T-helper 17 cell (primary cell): ENCODE data around the gene LCN15. TPM values are rescaled to one million over a fixed set of nuclear protein-coding genes. Genes with fewer than 3 reads are reported as not detected.
"Not testable (repeated sequence)": the region's sequence is repeated elsewhere in the genome, so short reads cannot be mapped to it uniquely, and the experiment has no call there.

Experiments used
- ATAC-seq: fragments of 150-1000 bp; cut with Tn5 transposase; 2 replicates; pipeline ENCODE4 v1.10.0; 2021; ENCODE audit warnings: mild to moderate bottlenecking, moderate library complexity
- DNase-seq, 3 donors: peaks; one replicate each; pipeline versions ENCODE4 v3.0.0 to v3.0.0-alpha.2; 2020 to 2021
- H3K9me3 ChIP-seq: one replicate; pipeline ENCODE4 v1.7.0; 2013; ENCODE audit warnings: low read length, mild to moderate bottlenecking; ENCODE audit not compliant: control insufficient read depth, poor library complexity, severe bottlenecking
- H3K27ac Mint-ChIP-seq: one replicate; pipeline ENCODE4 v1.8.0; 2022; ENCODE audit warnings: mild to moderate bottlenecking, moderate library complexity, mixed read lengths
- H3K27me3 Mint-ChIP-seq: one replicate; pipeline ENCODE4 v1.8.0; 2022; ENCODE audit warnings: mixed read lengths
- H3K36me3 Mint-ChIP-seq: one replicate; pipeline ENCODE4 v1.8.0; 2022; ENCODE audit warnings: low read depth, mixed read lengths
- H3K4me1 Mint-ChIP-seq: one replicate; pipeline ENCODE4 v1.8.0; 2022; ENCODE audit warnings: mild to moderate bottlenecking, mixed read lengths
- H3K4me3 Mint-ChIP-seq: one replicate; pipeline ENCODE4 v1.8.0; 2022; ENCODE audit warnings: mild to moderate bottlenecking, moderate library complexity, mixed read lengths
- total RNA-seq, 4 donors: library from RNA in 2 of 4; stranded (reverse) in 2 of 4; gene quantifications; one replicate each; pipeline ENCODE4 v1.2.3 and lab custom pipeline; 2022 to 2026

The LCN15 gene
- total RNA-seq, 2 donors from 2014 or later = not detected

DNA sequence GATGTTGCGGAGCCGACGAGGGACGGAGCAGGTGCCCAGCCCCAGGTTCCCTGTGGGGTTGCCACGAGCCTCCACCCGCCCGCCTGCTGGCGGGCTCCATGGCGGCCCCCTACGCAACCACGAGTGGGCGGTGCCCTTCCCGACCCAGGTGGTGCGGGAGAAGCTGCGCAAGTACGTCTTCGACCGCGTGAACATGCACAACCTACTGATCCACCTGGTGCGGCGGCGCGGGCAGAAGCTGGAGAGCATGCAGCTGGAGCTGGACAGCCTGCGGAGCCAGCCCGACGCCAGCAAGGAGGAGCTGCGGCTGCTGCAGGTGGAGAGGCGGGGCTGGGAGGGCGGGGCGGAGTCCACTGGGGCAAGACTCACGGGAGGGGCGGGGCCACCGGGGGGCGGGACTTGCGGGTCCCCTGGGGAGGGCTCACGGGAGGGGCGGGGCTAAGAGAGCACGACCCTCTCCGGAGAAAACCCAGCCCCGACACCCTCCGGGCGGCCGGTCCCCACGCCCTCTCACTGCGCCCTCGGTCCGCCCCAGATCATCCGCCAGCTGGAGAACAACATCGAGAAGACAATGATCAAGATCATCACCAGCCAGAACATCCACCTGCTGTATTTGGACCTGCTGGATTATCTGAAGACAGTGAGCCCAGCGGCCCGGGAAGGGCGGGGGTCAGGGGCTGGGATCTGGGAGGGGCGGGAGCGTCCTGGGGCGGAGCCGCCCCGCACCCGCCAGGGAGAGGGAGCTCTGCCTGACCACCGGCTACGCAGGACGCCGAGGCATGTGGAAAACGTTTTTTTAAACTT is 35.7 kb upstream of the LCN15 start:
- peak overlapping the region; percentile 87 for H3K4me3 Mint-ChIP-seq
- ATAC-seq (peak; percentile 82), DNase-seq (peak; percentile 60 to 91 (median 89))
- H3K27ac Mint-ChIP-seq = no peak overlapping the region
- H3K36me3 Mint-ChIP-seq = peaks cover 2% of the 10 kb centered on the region
- H3K4me1 Mint-ChIP-seq = peaks cover 13% of the 10 kb centered on the region
- H3K9me3 ChIP-seq = no peaks in the 10 kb centered on the region
- H3K27me3 Mint-ChIP-seq = no peaks in the 10 kb centered on the region

DNA sequence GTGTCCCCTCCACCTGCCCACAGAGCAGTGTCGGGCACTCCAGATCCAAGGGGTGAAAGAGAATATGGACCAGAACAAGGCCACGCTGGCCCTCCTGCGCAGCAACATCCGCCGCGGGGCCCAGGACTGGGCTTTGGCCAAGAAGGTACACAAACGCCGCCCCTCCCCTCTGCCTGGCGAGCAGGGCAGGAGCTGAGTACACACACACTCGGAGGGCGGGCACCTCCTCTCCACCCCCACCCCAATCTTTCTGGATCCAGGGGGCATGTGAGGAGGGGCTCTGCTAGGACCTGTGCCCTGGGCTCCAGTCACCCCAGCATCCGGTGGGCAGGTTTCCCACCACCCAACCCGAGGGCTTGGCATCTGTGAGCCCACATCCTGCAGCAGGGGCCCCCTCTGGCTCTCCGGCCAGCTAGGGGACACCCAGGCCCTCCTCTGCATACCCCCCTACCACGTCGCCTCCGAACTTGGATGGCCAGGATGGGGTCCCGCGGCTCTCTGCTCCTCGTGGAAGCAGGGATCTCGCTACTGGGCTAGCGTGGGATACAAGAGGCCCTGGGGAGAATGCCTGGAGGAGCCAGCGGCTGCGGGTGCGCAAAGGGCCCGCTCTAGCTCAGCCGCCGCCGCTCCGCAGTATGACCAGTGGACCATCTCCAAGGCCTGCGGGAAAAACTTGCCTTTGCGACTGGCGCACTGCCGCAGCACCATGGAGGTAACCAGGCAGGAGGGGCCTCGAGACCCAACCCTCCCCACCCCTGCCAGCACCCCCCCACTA is 34.9 kb upstream of the LCN15 start:
- peaks cover 13% of the 10 kb centered on the region for H3K4me1 Mint-ChIP-seq

GRCh38 chr9:136798708-136799078 is 34.4 kb upstream of the LCN15 start:
- H3K9me3 ChIP-seq = no peaks in the 10 kb centered on the region
- H3K27me3 Mint-ChIP-seq = no peaks in the 10 kb centered on the region
- peaks cover 2% of the 10 kb centered on the region for H3K36me3 Mint-ChIP-seq
- no peak for DNase-seq
- H3K4me3 Mint-ChIP-seq = no peak overlapping the region
- no peak overlapping the region for H3K27ac Mint-ChIP-seq
- peaks cover 13% of the 10 kb centered on the region for H3K4me1 Mint-ChIP-seq
- ATAC-seq = no peak

More for the DNA sequence above, 34.9 kb upstream of the LCN15 start:
- no peaks in the 10 kb centered on the region for H3K9me3 ChIP-seq
- ATAC-seq (no peak), DNase-seq (no peak)
- H3K36me3 Mint-ChIP-seq = peaks cover 2% of the 10 kb centered on the region
- H3K27ac Mint-ChIP-seq = no peak overlapping the region
- peak overlapping the region; percentile 87 for H3K4me3 Mint-ChIP-seq
- no peaks in the 10 kb centered on the region for H3K27me3 Mint-ChIP-seq

- Mint-ChIP-seq H3K4me1 (peaks cover 16% of the 10 kb centered on the region), H3K4me3 (peak overlapping the region; percentile 31)
- H3K36me3 Mint-ChIP-seq, DNase-seq, H3K27me3 Mint-ChIP-seq, H3K9me3 ChIP-seq, H3K27ac Mint-ChIP-seq, ATAC-seq: not testable (repeated sequence)
Observed at GRCh38 chr9:136796775-136797347, 32.5 kb upstream of the LCN15 start.

DNA sequence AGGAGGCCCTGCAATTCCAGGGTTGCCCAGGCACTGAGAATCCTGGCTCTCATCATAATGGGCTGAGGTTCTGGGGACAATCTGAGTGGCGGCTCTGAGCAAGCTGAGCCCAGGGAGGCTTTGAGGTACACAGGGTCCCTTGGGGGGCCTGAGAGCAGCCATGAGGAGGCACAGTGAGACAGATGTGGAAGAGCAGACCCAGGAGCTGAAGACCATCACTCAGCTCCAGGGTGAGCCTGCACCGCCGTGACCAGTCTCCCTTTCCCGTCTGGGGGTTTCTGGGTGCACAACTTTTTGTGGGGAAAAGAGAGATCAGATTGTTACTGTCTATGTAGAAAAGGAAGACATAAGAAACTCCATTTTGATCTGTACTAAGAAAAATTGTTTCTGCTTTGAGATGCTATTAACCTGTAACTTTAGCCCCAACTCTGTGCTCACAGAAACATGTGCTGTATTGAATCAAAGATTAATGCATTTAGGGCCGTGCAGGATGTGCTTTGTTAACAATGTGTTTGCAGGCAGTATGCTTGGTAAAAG is 32.0 kb upstream of the LCN15 start, which contains the start of gene CCDC183:
Gene CCDC183 (plus strand): TSS at position 101 of the 537 bp plus-strand sequence. CDS start 60 bp downstream, at position 161.
- ATAC-seq = no peak
- no peak within 1 kb of the TSS for H3K27ac Mint-ChIP-seq

DNA sequence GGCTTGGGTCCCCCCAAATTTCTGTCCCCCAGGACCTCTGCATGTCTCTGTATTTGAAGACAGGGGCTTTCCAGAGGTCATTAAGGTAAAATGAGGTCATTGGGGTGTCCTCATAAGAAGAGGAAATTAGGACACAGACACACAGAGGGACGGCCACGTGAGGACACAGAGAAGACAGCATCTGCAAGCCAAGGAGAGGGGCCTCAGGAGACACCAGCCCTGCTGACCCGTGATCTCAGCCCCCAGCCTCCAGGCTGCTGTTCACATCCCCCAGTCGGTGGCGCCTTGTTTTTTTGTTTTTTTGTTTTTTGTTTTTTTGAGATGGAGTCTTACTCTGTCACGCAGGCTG is 30.7 kb upstream of the LCN15 start:
- Mint-ChIP-seq H3K4me1 (peaks cover 10% of the 10 kb centered on the region), H3K36me3 (no peaks in the 10 kb centered on the region), H3K4me3 (no peak overlapping the region), H3K27ac (no peak overlapping the region), H3K27me3 (no peaks in the 10 kb centered on the region)
- no peaks in the 10 kb centered on the region for H3K9me3 ChIP-seq
- DNase-seq (no peak), ATAC-seq (no peak)

More for the DNA sequence above, 32.0 kb upstream of the LCN15 start, which contains the start of gene CCDC183:
- no peak for DNase-seq
- H3K4me3 Mint-ChIP-seq = peak within 1 kb of the TSS; percentile 31
- no peaks in the 10 kb centered on the region for H3K36me3 Mint-ChIP-seq
- H3K9me3 ChIP-seq = no peaks in the 10 kb centered on the region
- no peaks in the 10 kb centered on the region for H3K27me3 Mint-ChIP-seq
- peaks cover 16% of the 10 kb centered on the region for H3K4me1 Mint-ChIP-seq

DNA sequence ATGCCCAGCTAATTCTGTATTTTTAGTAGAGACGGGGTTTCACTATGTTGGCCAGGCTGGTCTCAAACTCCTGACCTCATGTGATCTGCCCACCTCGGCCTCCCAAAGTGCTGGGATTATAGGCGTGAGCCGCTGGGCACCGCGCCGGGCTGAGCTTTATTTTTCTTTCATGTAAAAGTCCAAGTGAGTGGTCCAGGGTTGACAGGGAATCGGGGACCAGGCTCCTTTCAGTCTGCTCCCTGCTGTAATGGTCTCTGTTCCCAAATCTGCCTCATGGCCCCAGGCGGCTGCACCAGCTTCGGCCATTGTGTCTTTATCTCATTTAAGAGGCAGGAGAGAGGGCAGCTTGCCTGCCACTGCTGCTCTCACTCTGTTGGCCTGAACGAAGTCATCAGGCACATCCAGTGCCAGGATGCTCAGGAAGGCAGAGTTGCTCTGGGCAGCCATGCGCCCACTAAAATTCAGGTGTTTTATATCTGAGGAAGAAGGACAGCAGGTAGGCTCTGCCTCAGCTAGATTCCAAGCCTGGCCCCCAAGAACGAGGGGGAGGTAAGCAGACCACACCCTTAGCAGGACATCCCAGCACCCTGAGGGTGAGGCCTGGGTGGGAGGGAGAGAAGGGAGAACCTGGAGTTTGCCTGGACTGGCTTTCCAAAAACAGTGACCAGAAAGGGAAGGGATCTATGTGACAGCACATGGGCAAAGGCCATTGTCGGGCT is 30.1 kb upstream of the LCN15 start:
- H3K9me3 ChIP-seq = no peaks in the 10 kb centered on the region
- no peaks in the 10 kb centered on the region for H3K27me3 Mint-ChIP-seq
- DNase-seq (no peak), ATAC-seq (no peak)
- no peaks in the 10 kb centered on the region for H3K36me3 Mint-ChIP-seq
- H3K4me3 Mint-ChIP-seq = no peak overlapping the region
- H3K27ac Mint-ChIP-seq = no peak overlapping the region
- peaks cover 10% of the 10 kb centered on the region for H3K4me1 Mint-ChIP-seq

DNA sequence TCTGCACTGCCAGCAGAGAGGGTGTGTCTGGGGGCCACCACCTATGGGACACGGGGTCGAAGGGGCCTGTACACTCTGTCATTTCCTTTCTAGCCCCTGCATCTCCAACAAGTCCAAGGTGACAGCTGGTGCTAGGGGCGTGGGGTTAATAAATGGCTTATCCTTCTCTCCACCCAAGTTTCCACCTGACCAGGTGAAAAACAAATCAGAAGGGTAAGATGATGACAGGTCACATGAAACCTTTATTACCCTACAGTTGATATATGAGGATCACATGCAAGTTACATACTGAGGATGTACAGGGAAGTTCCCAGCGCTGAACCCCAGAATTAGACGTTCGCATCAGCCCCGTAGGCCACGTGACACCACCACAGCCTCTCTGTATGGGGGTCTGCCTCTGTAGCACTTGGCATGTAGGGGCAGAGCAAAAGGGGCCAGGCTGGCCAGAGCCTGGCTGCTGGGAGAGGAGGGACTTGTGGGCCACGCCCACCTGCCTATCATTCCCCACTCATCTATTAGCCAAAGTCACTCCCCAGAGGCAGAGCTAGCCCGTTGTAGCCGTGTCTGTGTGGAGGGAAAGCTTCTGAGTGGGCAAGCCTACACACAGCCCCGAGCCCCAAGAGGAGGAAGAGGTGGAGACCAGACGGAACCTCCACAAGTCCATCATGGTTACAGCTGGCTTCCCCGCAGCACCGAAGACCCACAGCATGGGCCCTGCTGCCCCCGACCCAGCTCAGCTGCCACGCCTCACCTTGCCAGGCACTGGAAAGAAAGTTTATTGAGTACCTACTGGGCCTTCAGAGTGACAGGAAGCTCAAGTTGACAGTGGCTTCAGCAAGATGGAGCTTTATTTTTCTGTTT is 29.0 kb upstream of the LCN15 start:
- no peak overlapping the region for H3K27ac Mint-ChIP-seq

DNA sequence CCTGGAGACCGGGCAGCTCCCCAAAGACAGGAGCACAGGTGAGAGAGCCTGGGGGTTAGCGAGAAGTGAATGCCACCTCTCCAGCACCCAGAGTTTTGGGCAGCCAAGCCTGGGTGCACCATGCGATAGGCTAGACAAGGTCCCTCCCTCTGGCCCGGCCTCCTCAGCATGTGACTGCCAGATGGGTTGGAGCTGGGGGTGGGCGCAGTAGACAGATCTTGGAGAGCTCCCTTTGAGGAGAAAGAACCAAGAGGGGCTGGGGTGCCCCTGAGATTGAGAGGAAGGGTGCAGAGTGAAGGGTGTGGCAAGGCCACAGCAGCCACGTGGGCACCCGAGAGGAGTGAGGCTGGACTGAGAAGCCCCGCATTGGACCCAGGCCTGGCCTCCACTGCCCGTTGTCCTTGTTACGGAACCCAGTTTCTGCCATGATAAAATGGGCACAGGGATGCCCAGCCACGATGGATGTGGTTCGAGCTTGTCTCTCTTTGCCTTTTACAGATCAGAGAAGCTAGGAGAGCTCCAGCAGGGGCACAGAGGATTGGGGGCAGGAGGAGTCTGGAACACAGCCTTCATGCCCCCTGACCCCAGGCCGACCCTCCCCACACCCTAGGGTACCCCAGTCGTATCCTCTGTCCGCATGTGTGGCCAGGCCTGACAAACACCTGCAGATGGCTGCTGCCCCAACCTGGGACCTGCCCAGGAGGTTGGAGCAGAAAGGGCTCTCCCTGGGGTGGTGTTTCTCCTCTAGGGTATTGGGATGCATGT is 28.2 kb upstream of the LCN15 start:
- Mint-ChIP-seq H3K27ac (peak overlapping the region; percentile 56), H3K4me3 (no peak overlapping the region), H3K36me3 (no peaks in the 10 kb centered on the region), H3K27me3 (peaks cover 1% of the 10 kb centered on the region), H3K4me1 (peaks cover 24% of the 10 kb centered on the region)
- no peak for DNase-seq
- ATAC-seq = no peak
- H3K9me3 ChIP-seq = no peaks in the 10 kb centered on the region

More for the DNA sequence above, 29.0 kb upstream of the LCN15 start:
- no peaks in the 10 kb centered on the region for H3K36me3 Mint-ChIP-seq
- ATAC-seq = no peak
- peaks cover 17% of the 10 kb centered on the region for H3K4me1 Mint-ChIP-seq
- H3K4me3 Mint-ChIP-seq = no peak overlapping the region
- no peak for DNase-seq
- H3K9me3 ChIP-seq = no peaks in the 10 kb centered on the region
- H3K27me3 Mint-ChIP-seq = no peaks in the 10 kb centered on the region

GRCh38 chr9:136791516-136792276 is 27.4 kb upstream of the LCN15 start:
- Mint-ChIP-seq H3K27me3 (peaks cover 4% of the 10 kb centered on the region), H3K4me3 (peak overlapping the region; percentile 84), H3K27ac (peak overlapping the region; percentile 56), H3K36me3 (no peaks in the 10 kb centered on the region), H3K4me1 (peaks cover 27% of the 10 kb centered on the region)
- H3K9me3 ChIP-seq = no peaks in the 10 kb centered on the region
- ATAC-seq (peak; percentile 30), DNase-seq (peak; percentile 54 to 66 (median 61))
